GM19463 (cell line): ENCODE data around the gene RFPL2.

ENCODE experiments used
- ATAC-seq: cut with Tn5 transposase; IDR thresholded peaks from one replicate; pipeline ENCODE4 v1.9.1; 2021; ENCODE audit warnings: mild to moderate bottlenecking, moderate library complexity; ENCODE audit not compliant: unreplicated experiment

The RFPL2 gene

GRCh38 chr22:32204856-32205722 is at the start of gene RFPL2:
Gene RFPL2, minus strand, starts transcription at chr22:32205073. Its CDS starts 2,622 bp downstream, at chr22:32202451.
- ATAC-seq, result no peak

GRCh38 chr22:32249231-32249630 is 44.4 kb upstream of the RFPL2 start:
- ATAC-seq, result no peak

- ATAC-seq, result no peak
Observed at GRCh38 chr22:32248276-32248675, 43.4 kb upstream of the RFPL2 start.

- ATAC-seq, result no peak
Observed at GRCh38 chr22:32246166-32246565, 41.3 kb upstream of the RFPL2 start.

- no peak for ATAC-seq
Observed at GRCh38 chr22:32245042-32245441, 40.2 kb upstream of the RFPL2 start.

GRCh38 chr22:32244547-32244946 is 39.7 kb upstream of the RFPL2 start:
- ATAC-seq, result no peak

GRCh38 chr22:32240461-32240860 is 35.6 kb upstream of the RFPL2 start:
- ATAC-seq, result no peak

- no peak for ATAC-seq
Observed at GRCh38 chr22:32237906-32238305, 33.0 kb upstream of the RFPL2 start.

GRCh38 chr22:32236970-32237369 is 32.1 kb upstream of the RFPL2 start:
- ATAC-seq, result no peak

GRCh38 chr22:32233091-32233490 is 28.2 kb upstream of the RFPL2 start:
- ATAC-seq, result no peak

GRCh38 chr22:32232191-32232830 is 27.4 kb upstream of the RFPL2 start:
- ATAC-seq, result no peak

- no peak for ATAC-seq
Observed at GRCh38 chr22:32226326-32227104, 21.6 kb upstream of the RFPL2 start.

- ATAC-seq, result no peak
Observed at GRCh38 chr22:32222991-32223390, 18.1 kb upstream of the RFPL2 start.

GRCh38 chr22:32219026-32219425 is 14.2 kb upstream of the RFPL2 start:
- no peak for ATAC-seq

GRCh38 chr22:32218470-32218869 is 13.6 kb upstream of the RFPL2 start:
- no peak for ATAC-seq

GRCh38 chr22:32217465-32217864 is 12.6 kb upstream of the RFPL2 start:
- no peak for ATAC-seq

- no peak for ATAC-seq
Observed at GRCh38 chr22:32216911-32217310, 12.0 kb upstream of the RFPL2 start.

GRCh38 chr22:32211011-32211410 is 6.1 kb upstream of the RFPL2 start:
- no peak for ATAC-seq

GRCh38 chr22:32208681-32209080 is 3.8 kb upstream of the RFPL2 start:
- no peak for ATAC-seq

- ATAC-seq, result no peak
Observed at GRCh38 chr22:32207971-32208480, 3.2 kb upstream of the RFPL2 start.
